ENCODE measurements around the gene NEIL1.
A peak's percentile ranks its signal among the peaks of the same experiment; 100 is the strongest.
"Not testable (repeated sequence)": the region's sequence is repeated elsewhere in the genome, so short reads cannot be mapped to it uniquely, and the experiment has no call there.

Gene NEIL1

GRCh38 chr15:75333654-75334419 lies 13.0 kb upstream of the NEIL1 start:
- DNase-seq: not testable (repeated sequence)

GRCh38 chr15:75335313-75335704 lies 11.5 kb upstream of the NEIL1 start:
- no peak for DNase-seq

DNA sequence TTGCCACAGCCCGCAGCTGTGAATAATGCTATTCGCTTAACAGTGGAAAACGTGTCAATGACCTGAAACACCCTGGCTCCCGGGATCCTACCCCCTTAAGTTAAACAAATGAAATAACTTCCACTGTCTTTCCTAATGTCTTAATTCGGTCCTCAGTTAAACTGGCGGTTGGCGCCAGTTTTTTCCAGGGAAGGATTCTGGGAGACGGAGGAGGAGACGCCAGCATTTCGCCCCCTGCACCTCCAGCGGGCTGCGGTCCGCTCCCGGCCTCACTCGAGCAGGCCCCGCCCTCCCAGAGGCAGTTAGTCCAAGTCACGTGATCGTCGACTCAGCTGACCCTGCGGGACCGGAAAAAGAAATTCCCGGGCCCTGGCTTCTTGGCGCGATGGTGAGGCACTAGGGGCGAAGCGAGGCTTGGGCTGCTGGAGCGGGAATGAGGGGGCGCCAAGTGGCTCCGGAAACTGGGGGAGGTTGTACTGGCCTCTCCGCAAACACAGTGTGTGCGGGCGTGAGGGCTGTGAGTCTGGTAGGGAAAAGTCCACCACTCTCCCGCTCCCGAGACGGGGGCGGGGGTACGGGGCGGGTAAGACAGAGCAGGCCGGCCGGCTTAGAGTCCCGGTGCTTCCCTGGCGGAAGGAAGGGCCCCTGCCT lies 11.0 kb upstream of the NEIL1 start, which contains the start of gene COMMD4:
TSS of gene COMMD4 (plus strand) at position 359 of the 651 bp plus-strand sequence. CDS start at position 386, 27 bp downstream.
- DNase-seq: peak; percentile 89 to 97

DNA sequence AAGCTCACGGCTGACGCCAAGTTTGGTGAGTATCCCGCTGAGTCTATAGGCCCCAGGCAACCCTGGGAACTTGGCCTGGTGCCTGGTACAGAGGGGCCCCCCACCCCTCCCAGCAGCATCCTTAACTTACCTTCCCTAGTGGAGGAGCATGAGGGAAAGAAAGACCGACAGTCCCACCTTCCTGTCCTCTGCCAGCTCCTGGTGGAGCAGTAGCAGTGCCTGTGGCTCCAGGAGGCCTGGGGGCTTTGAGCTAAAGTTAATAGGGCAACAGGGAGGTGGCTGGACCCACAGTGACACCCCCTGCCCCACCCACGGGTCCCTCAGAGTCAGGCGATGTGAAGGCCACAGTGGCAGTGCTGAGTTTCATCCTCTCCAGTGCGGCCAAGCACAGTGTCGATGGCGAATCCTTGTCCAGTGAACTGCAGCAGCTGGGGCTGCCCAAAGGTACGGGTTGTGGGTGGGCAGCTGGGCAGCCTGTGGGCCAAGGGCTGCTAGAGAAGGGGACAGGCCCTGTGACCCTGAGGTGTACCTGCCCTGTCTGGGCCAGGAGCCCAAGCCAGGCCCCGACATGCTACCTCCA lies 8.1 kb upstream of the NEIL1 start:
- DNase-seq: no peak

DNA sequence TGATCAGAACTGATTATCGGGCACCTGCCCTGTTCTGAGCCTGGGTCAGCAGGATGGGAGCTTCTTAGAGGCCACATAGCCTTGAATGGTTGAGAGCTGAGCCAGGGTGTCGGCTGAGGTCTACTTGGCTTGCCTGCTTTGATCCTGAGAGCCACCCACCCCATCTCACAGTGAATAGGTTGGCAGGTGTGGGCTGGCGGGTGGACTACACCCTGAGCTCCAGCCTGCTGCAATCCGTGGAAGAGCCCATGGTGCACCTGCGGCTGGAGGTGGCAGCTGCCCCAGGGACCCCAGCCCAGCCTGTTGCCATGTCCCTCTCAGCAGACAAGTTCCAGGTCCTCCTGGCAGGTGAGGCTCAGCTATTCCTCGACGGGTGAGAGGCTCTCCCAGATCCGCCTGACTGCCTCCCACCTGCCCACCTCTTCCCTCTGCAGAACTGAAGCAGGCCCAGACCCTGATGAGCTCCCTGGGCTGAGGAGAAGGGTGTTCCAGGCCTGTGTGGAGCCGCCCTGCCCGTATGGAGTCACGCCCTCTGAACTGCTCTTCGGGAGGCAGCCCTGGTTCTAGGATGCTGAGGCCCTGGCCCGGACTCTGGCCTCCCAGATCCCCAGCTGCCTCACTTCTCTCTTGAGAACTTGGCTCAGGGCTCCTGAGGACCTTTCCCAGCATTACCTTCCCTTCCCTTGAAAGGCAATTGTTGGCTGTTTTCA lies 7.2 kb upstream of the NEIL1 start:
- DNase-seq: no peak

DNA sequence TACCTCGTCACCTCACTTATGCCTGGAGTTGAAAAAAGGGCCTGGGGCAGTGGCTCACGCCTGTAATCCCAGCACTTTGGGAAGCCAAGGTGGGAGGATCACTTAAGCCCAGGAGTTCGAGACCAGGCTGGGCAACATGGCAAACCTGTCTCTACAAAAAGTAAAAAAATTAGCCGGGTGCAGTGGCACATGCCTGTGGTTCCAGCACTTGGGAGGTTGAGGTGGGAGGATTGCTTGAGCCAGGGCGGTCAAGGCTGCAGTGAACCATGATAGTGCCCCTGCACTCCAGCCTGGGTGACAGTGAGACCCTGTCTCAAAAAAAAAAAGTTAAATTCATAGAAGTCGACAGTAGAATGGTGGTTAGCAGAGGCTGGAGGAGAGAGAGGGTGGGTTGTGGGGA lies 4.6 kb upstream of the NEIL1 start:
- DNase-seq: no peak

DNA sequence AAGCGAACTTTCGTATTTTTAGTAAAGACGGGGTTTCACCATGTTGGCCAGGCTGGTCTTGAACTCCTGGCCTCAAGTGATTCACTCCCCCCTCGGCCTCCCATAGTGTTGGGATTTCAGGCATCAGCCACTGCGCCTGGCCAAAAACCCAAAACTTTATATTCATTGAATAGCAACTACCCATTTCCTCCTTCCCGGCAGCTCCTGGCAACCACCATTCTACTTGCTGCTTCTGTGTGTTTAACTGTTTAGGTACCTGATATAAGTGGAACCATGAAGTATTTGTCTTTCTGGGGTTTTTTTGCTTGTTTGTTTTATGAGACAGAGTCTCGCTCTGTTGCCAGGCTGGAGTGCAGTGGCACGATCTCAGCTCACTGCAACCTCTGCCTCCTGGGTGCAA lies 2.9 kb upstream of the NEIL1 start:
- not testable (repeated sequence) for DNase-seq

DNA sequence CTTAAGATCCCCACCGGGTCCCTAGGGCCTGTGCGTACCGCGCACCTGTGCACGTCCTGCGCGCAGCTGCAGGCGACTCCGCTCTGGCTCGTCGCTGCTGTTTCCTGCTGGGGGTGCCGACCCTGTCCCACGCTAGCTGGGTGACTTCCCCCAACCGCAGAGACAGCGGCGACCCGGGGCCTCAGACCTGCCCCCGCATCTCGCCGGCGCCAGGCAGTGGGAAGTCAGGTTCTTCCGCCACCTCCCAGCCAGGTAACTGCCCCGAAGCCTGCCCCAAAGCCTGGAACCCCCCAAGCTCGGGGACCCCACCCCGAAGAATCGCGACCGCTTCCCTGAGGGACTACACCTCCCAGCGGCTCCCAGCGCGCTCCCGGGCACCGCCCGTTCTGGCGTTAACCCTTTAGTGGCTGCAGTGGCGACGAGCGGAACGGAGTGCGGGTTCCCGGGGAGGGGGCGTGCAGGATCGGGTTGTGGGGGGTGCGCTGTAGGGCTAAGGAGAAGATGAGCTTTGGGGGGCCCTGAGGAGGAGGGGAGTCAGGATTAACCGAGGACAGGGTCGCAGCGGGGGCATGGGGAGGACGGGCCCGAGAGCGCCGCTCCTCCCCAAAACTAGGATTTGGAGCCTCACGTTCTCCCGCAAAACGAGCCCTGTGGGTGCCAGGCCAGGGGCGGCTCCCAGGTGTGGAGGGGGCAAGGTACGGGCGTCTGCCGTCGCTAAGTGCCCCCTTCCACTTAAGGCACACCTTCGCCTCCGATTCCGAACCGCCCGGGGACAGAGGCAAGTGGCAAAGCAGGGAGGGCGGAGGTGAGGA lies 589 bp downstream of the NEIL1 start:
- peak; percentile 26 to 81 for DNase-seq

- DNase-seq: peak in 1 of 2 experiments; percentile 40
Observed at GRCh38 chr15:75348034-75348561, 1.3 kb downstream of the NEIL1 start.

GRCh38 chr15:75348562-75349350 lies 1.9 kb downstream of the NEIL1 start:
- DNase-seq: peak; percentile 14 to 62

DNA sequence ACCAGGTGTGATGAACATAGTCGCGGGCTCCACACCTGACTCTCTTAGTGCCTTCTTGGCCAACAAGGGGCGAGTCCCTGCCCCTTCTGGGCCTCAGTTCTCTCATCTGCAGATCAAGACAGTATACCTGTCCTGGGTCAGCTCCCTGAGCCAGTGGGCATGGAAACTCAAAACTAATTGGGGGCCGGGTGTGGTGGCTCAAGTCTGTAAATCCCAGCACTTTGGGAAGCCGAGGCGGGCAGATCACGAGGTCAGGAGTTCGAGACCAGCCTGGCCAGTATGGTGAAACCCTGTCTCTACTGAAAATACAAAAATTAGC lies 2.5 kb downstream of the NEIL1 start:
- not testable (repeated sequence) for DNase-seq

DNA sequence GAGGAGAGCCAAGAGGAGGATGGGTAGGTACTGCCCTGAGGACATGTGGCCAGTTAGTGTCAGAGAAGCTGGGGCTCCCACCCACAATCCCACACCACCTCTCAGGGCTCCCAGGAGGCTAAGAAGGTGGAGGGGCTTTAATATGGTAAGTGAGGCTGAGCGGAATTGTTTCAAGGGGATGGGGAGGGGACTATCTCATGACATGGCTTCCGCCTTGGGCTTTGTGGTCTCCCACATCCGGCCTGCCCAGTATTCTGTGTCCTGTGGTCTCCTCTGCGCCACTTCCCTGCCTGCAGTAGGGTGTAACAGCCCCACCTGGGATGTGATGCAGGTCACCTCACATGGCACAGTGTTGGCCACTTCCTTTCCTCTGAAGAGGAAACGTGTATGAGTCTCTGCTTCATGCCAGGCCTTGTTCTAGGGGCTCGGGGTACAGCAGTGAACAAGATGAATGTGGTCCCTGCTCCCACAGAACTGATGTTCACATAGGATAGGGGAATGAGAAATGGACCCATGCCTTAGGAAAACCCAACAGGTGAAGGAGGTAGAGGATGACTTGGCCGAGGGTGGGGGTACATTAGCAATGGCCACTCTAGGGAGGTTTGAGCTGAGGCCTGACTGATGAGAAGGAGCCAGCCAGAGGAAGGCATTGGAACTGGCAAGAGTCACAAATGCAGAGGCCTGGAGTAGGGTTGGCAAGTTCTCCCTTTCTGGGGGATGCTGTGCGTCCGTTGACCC lies 3.2 kb downstream of the NEIL1 start:
- DNase-seq: no peak

- DNase-seq: no peak
Observed at GRCh38 chr15:75350601-75351361, 3.9 kb downstream of the NEIL1 start.

DNA sequence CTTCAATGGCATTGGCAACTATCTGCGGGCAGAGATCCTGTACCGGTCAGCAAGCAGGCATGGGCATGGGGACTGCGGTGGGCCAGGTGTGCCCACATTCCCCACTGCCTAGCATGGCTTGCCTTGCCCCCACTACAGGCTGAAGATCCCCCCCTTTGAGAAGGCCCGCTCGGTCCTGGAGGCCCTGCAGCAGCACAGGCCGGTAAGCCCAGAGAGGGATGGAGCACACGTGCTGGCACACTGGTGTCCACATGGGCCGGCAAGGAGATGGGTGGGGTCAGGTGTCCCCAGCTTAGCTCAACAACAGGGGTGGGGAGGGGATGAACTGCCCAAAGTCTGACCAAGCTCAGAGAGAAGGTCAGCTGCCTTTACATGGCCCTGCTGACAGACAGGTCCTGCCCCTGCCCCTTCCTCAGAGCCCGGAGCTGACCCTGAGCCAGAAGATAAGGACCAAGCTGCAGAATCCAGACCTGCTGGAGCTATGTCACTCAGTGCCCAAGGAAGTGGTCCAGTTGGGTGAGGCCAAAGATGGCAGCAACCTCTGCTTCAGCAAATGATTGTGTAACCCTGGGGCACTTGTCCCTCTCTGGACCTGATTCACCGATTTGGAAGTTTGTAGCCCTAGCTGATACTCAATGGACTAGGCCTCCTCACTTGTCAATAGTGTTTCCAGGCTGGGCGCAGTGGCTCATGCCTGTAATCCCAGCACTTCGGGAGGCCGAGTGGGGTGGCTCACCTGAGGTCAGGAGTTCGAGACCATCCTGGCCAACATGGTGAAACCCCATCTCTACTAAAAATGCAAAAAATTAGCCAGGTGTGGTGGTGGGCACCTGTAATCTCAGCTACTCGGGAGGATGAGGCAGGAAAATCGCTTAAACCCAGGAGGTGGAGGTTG lies 5.6 kb downstream of the NEIL1 start:
- DNase-seq: no peak

DNA sequence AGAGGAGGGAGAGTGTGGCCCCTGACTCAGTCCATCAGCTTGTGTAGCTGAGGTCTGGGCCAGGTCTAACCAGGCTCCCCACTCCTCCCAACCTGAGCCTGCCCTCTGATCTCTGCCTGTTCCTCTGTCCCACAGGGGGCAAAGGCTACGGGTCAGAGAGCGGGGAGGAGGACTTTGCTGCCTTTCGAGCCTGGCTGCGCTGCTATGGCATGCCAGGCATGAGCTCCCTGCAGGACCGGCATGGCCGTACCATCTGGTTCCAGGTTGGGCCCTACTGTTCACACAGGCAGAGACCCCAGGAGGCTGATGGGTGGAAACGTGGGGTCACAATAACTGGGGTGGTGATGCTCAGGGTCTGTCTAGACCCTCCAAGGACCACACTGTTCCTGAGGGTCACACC lies 6.8 kb downstream of the NEIL1 start:
- no peak for DNase-seq

DNA sequence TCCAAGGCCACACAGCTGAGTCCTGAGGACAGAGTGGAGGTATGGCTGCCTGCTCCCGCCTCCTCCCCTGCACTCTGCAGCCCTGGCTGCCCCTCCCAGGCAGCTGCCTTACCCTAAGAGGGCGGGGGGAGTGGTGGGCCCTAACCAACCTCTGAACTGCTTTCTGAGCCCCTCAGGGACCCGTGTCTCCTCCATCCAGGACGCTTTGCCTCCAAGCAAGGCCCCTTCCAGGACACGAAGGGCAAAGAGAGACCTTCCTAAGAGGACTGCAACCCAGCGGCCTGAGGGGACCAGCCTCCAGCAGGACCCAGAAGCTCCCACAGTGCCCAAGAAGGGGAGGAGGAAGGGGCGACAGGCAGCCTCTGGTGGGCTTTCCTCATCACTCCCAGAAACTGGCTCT lies 7.6 kb downstream of the NEIL1 start:
- DNase-seq: no peak

DNA sequence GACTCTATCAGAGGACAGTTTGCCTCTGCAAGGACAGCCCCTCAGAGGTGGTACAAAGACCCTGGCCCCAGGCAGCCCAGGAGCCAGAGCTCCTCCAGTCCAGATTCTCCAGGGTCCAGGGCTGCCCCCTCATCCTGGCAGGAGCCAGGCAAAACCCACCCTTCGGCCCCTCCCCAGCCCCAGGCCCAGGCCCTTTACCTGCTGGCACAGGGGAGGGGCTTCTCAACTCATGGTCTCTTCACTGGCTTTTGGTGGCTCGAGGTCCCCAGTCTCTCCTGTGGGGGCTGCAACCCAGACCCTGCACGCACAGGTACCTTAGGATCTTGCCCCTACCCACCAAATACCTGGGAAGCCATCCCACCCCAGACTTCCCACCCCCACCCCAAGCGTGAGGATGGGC lies 8.5 kb downstream of the NEIL1 start:
- DNase-seq: no peak

- no peak for DNase-seq
Observed at GRCh38 chr15:75356006-75356405, 9.2 kb downstream of the NEIL1 start.

- DNase-seq: no peak
Observed at GRCh38 chr15:75356517-75356916, 9.7 kb downstream of the NEIL1 start.
